Vagina (tissue), 2 donors: ENCODE results near the gene MT1M.

Experiments
- CTCF ChIP-seq, 3 experiments: fragments of 450-650 bp in 2 of 3; fragments of 200-600 bp in 1 of 3; sonication (generic) in 1 of 3; IDR thresholded peaks; one replicate each; pipeline ENCODE4 v1.5.1; 2017 to 2019; ENCODE audit warnings: antibody characterized with exemption in 3 of 3, mild to moderate bottlenecking in 2 of 3, moderate library complexity in 2 of 3
- POLR2A ChIP-seq, 2 donors: fragments of 450-650 bp; IDR thresholded peaks; one replicate each; pipeline ENCODE4 v1.6.1; 2017; ENCODE audit warnings: antibody characterized with exemption in 2 of 2, mild to moderate bottlenecking in 2 of 2, moderate library complexity in 2 of 2

GRCh38 chr16:56628486-56629350, 3.7 kb upstream of the MT1M start:
- TF ChIP-seq CTCF (IDR thresholded peaks at IDR 0.05) = no peak
- TF ChIP-seq POLR2A (IDR thresholded peaks at IDR 0.05) = no peak
